CD14-positive monocyte (primary cell): Measurements from ENCODE around the gene AGFG2. TPM values are rescaled to one million over a fixed set of nuclear protein-coding genes. Genes with fewer than 3 reads are reported as not detected.

ENCODE experiments used
- DNase-seq, 3 donors: peaks; one replicate each; pipeline ENCODE4 v3.0.0-alpha.2; 2011 to 2022
- H2AFZ ChIP-seq: 2 replicates; pipeline ENCODE4 v1.6.0; 2012; ENCODE audit warnings: mild to moderate bottlenecking, low read depth, low read length, inconsistent platforms; ENCODE audit not compliant: insufficient read depth, poor library complexity, severe bottlenecking
- H3K27ac ChIP-seq, 2 donors: 1 replicate in 1 of 2; 2 replicates in 1 of 2; pipeline ENCODE4 v1.5.1; 2012 to 2013; ENCODE audit warnings: low read length in 2 of 2, control low read depth in 1 of 2, inconsistent platforms in 1 of 2, low read depth in 1 of 2, mild to moderate bottlenecking in 1 of 2
- H3K27me3 ChIP-seq, 2 donors: one replicate each; pipeline versions ENCODE4 v1.6.0 to v1.6.1; 2011 to 2013; ENCODE audit warnings: low read length in 2 of 2; ENCODE audit not compliant: control insufficient read depth in 2 of 2, insufficient read depth in 2 of 2
- H3K36me3 ChIP-seq, 2 donors: replicated peaks in 1 of 2; 1 replicate in 1 of 2; 2 replicates in 1 of 2; pipeline versions ENCODE4 v1.5.1 to v1.6.1; 2012 to 2013; ENCODE audit warnings: low read length in 2 of 2, control low read depth in 1 of 2, inconsistent platforms in 1 of 2, mild to moderate bottlenecking in 1 of 2; ENCODE audit not compliant: insufficient read depth in 2 of 2, control insufficient read depth in 1 of 2
- H3K4me1 ChIP-seq, 2 donors: 1 replicate in 1 of 2; 2 replicates in 1 of 2; pipeline versions ENCODE4 v1.5.1 to v1.6.1; 2012 to 2013; ENCODE audit warnings: low read length in 2 of 2, control low read depth in 1 of 2, inconsistent platforms in 1 of 2, mild to moderate bottlenecking in 1 of 2, moderate library complexity in 1 of 2; ENCODE audit not compliant: insufficient read depth in 2 of 2, control insufficient read depth in 1 of 2
- H3K4me2 ChIP-seq: replicated peaks from 2 replicates; pipeline ENCODE3; 2012; ENCODE audit warnings: low read length, moderate library complexity, mild to moderate bottlenecking; ENCODE audit not compliant: poor library complexity, severe bottlenecking; ENCODE audit errors: extremely low read depth
- H3K4me3 ChIP-seq, 3 experiments: fragments of 200-600 bp in 1 of 3; sonication (generic) in 1 of 3; replicated peaks in 1 of 3; 1 replicate in 2 of 3; 2 replicates in 1 of 3; pipeline ENCODE4 v1.5.1; 2011 to 2013; ENCODE audit warnings: low read length in 3 of 3, mild to moderate bottlenecking in 3 of 3, control low read depth in 2 of 3, low read depth in 2 of 3, inconsistent platforms in 1 of 3, moderate library complexity in 1 of 3
- H3K79me2 ChIP-seq: 2 replicates; pipeline ENCODE4 v1.6.0; 2012; ENCODE audit warnings: mild to moderate bottlenecking, control low read depth, inconsistent platforms, low read length, moderate library complexity; ENCODE audit not compliant: insufficient read depth
- H3K9ac ChIP-seq: 2 replicates; pipeline ENCODE4 v1.6.0; 2017; ENCODE audit warnings: low read length, mild to moderate bottlenecking; ENCODE audit not compliant: insufficient read depth, poor library complexity, severe bottlenecking
- H3K9me3 ChIP-seq, 2 donors: replicated peaks in 1 of 2; 1 replicate in 1 of 2; 2 replicates in 1 of 2; pipeline versions ENCODE4 v1.5.1 to v1.6.1; 2012 to 2013; ENCODE audit warnings: low read length in 2 of 2, control low read depth in 1 of 2; ENCODE audit not compliant: control insufficient read depth in 1 of 2, insufficient read depth in 1 of 2
- H4K20me1 ChIP-seq: 2 replicates; pipeline ENCODE4 v1.6.0; 2012; ENCODE audit warnings: mild to moderate bottlenecking, low read length, control low read depth, moderate library complexity; ENCODE audit not compliant: insufficient read depth
- H3K27ac Mint-ChIP-seq, 7 donors: one replicate each; pipeline ENCODE4 v1.8.0; 2020; ENCODE audit warnings: mild to moderate bottlenecking in 7 of 7, mixed read lengths in 7 of 7, moderate library complexity in 6 of 7, inconsistent platforms in 2 of 7
- H3K27me3 Mint-ChIP-seq, 3 donors: one replicate each; pipeline ENCODE4 v1.8.0; 2021 to 2022; ENCODE audit warnings: low read depth in 3 of 3, mild to moderate bottlenecking in 3 of 3, mixed read lengths in 3 of 3, moderate library complexity in 3 of 3, inconsistent platforms in 1 of 3
- H3K36me3 Mint-ChIP-seq, 2 donors: one replicate each; pipeline ENCODE4 v1.8.0; 2020; ENCODE audit warnings: mixed read lengths in 2 of 2, inconsistent platforms in 1 of 2, mild to moderate bottlenecking in 1 of 2
- H3K4me1 Mint-ChIP-seq: one replicate; pipeline ENCODE4 v1.8.0; 2020; ENCODE audit warnings: mild to moderate bottlenecking, mixed read lengths
- H3K4me3 Mint-ChIP-seq, 2 donors: one replicate each; pipeline ENCODE4 v1.8.0; 2020; ENCODE audit warnings: mild to moderate bottlenecking in 2 of 2, mixed read lengths in 2 of 2, moderate library complexity in 1 of 2
- H3K9me3 Mint-ChIP-seq, 7 donors: one replicate each; pipeline ENCODE4 v1.8.0; 2020 to 2022; ENCODE audit warnings: mixed read lengths in 7 of 7, mild to moderate bottlenecking in 6 of 7, moderate library complexity in 6 of 7, inconsistent platforms in 2 of 7
- CTCF ChIP-seq: fragments of 200-600 bp; IDR thresholded peaks from one replicate; pipeline ENCODE4 v1.8.0; 2022; ENCODE audit warnings: antibody characterized with exemption, mild to moderate bottlenecking
- WGBS: methylation state at CpG from one replicate; pipeline ENCODE4 v1.1.5; 2013; ENCODE audit warnings: missing lambda C conversion rate; ENCODE audit not compliant: insufficient coverage; 5-methylcytosine and 5-hydroxymethylcytosine counted together
- intact Hi-C, 2 donors: fragments of 100-400 bp; cut with micrococcal nuclease; formaldehyde crosslinking; loops; one replicate each; pipeline versions ENCODE4 v1.15.0 to v1.15.1; 2023
- polyA plus RNA-seq, 3 donors: library from polyadenylated mRNA; depleted of rRNA in 1 of 3; unstranded in 2 of 3; stranded (reverse) in 1 of 3; fragments of 300-500 nt in 2 of 3; fragments of >200 nt in 1 of 3; fragmentation: Illumina TruSeq in 2 of 3; gene quantifications; 1 replicate in 2 of 3; 2 replicates in 1 of 3; pipeline ENCODE4 v1.2.3, GENCODE V29; 2012 to 2021

The AGFG2 gene
- polyA plus RNA-seq, 3 donors: 1.3 to 1.8 (median 1.8) TPM

DNA sequence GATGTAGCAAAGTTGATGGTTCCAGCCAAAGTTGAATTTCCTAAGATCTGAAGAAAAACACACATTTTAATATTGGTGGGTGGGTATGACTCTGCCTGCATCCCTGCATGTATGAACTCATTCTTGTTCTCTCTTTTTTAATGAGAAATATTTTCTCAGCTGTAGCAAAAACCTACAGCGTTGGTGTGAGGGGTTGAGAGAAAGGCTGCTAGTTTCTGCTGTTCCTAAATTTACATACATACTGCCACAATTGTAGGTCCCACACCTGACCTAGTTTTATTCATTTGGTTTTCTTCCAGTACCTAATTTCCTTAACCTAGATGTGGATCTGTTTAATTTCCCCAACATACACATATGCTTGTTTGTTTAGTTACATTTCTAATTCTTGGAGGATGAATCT lies 4.6 kb downstream of the AGFG2 start:
- Mint-ChIP-seq H3K27me3 (peaks cover 0 to 5% (median 0%) of the 10 kb centered on the region in 3 donors), H3K9me3 (peaks cover 0 to 2% (median 0%) of the 10 kb centered on the region in 7 donors), H3K4me3 (no peak overlapping the region), H3K27ac (no peak overlapping the region), H3K36me3 (peaks cover 0 to 2% of the 10 kb centered on the region in 2 donors), H3K4me1 (peaks cover 21% of the 10 kb centered on the region)
- Histone ChIP-seq H2AFZ (no peak overlapping the region), H3K4me1 (peaks cover 14 to 26% of the 10 kb centered on the region in 2 donors), H3K4me3 (no peak overlapping the region), H3K9me3 (no peaks in the 10 kb centered on the region), H3K9ac (no peak overlapping the region), H4K20me1 (no peaks in the 10 kb centered on the region), H3K36me3 (no peaks in the 10 kb centered on the region), H3K27me3 (no peaks in the 10 kb centered on the region), H3K79me2 (peaks cover 3% of the 10 kb centered on the region), H3K4me2 (no peak overlapping the region), H3K27ac (no peak overlapping the region)
- no peak for DNase-seq
- intact Hi-C loops: no loop called here
- WGBS: no CpG with 5 or more reads among the region's 1 CpG
- no peak for TF ChIP-seq CTCF

- Histone ChIP-seq H3K4me2 (no peak overlapping the region), H3K9me3 (no peaks in the 10 kb centered on the region), H3K79me2 (peaks cover 3% of the 10 kb centered on the region), H4K20me1 (no peaks in the 10 kb centered on the region), H3K4me1 (peaks cover 13 to 21% of the 10 kb centered on the region in 2 donors), H2AFZ (no peak overlapping the region), H3K4me3 (no peak overlapping the region), H3K9ac (no peak overlapping the region), H3K36me3 (no peaks in the 10 kb centered on the region), H3K27ac (no peak overlapping the region), H3K27me3 (no peaks in the 10 kb centered on the region)
- TF ChIP-seq CTCF: no peak
- DNase-seq: no peak
- Mint-ChIP-seq H3K27me3 (peaks cover 0 to 5% (median 2%) of the 10 kb centered on the region in 3 donors), H3K27ac (no peak overlapping the region), H3K4me3 (no peak overlapping the region), H3K9me3 (peaks cover 0 to 2% (median 0%) of the 10 kb centered on the region in 7 donors), H3K36me3 (peaks cover 0 to 2% of the 10 kb centered on the region in 2 donors), H3K4me1 (peaks cover 19% of the 10 kb centered on the region)
- intact Hi-C loops: no loop called here
- 49% methylated on average over 4 of the region's 5 CpGs for WGBS
Measured at GRCh38 chr7:100544386-100544785, 5.4 kb downstream of the AGFG2 start.
